Measurements from ENCODE around the gene STUB1.
A peak's percentile ranks its signal among the peaks of the same experiment; 100 is the strongest.

Gene STUB1

DNA sequence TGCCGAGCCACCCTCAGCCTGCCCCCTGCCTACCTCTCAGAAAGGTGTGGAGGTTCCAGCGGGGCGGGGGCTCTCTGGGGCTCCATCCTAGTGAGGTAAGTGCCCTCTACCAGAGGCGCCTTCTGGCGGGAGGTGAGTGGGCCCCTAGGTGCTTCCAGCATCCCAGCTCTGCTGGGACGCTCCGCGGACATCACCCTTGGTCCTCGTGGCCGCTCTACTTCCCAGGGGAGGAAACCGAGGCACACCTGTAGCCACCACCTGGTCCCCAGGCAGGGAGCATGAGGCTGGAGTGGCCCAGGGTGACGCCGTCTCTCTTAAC, 37.2 kb upstream of the STUB1 start:
- DNase-seq (ENCODE audit: low read depth in 4 of 4, low spot score in 1 of 4): no peak

DNA sequence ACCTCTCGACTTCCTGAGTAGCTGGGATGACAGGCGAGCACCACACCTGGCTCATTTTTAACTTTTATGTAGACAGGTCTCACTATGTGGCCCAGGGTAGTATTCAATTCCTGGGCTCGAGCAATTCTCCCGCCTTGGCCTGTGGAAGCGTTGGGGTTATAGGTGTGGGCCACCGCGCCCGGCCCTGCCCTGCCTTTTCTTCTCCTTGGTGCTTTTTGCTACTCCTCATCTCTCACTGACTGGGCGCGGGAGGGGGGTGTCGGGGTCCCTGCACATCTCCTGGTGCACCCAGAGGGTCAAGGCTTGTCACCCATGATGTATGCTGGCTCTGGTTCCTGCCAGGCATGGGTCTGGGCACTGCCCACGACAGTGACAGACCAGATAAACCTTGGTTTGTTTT, 35.7 kb upstream of the STUB1 start:
- DNase-seq (ENCODE audit: low read depth in 4 of 4, low spot score in 1 of 4): no peak

DNA sequence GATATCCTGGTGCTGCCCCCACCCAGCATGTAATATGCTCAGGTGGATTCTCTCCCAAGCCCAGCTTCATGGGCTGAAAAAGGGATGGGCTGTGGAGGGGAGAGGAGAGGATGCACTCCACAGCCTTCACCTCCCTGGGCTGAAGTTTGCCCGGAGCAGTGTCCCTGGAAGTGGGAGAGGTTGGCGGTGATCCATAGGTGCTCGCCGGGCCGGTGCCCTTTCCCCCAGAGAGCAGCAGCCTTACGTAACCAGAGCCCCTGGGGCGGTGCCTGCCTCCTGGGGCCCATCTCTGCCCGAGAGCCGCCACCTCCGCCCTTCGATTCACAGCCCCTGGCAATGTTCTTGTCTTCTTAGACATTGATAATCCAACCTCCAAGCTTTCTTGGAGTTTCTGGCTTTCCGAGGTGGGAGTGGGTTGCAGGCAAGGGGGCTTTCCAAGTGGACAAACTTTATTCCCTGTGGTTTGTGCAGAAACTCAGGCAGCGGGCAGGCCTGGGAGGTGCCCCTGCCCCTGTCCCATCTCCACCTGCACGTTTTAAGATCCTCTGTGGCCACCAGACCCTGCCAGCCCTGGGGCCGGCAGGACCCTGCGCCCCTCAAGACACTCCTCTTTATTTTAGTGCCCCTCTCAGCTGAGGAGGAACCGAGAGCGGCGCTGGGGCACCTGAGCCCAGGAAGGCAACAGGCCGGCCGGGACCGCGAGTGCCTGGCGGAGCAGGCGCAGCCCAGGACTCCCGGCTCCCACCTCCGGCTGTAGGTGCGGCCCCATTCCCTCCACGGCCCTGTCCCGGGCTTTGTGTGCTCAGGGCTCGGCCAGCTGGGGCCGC, 34.1 kb upstream of the STUB1 start:
- DNase-seq (ENCODE audit: low read depth in 4 of 4, low spot score in 1 of 4): no peak

- DNase-seq (ENCODE audit: low read depth in 4 of 4, low spot score in 1 of 4): no peak
Measured at GRCh38 chr16:646679-647172, 33.5 kb upstream of the STUB1 start.

DNA sequence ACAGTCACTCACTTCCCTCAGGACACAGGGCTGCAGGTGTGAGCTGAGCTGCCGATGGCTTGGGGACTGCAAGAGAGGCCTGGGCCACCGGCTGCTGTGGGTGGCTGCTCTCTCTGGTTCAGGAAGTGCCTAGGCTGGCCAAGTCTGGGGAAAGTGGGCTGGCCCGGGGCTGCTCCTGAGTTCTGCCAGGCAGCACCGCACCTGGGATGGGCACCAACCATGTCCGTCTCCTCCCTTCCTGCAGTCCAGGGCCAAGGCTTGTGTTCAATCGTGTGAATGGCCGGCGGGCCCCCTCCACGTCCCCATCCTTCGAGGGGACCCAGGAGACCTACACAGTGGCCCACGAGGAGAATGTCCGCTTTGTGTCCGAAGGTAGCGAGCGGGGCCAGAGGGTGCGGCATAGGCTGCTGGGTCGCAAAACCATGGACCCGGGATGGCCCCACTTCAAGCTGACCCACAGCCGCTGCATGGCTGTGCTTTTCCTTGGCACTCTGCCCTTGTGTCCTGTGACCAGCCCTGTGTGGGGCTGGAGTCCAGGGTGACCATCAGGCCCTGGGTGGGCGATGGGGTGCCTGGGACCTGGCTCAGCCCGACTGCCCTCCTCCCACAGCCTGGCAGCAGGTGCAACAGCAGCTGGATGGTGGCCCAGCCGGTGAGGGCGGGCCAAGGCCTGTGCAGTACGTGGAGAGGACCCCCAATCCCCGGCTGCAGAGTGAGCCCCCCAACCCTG, 32.9 kb upstream of the STUB1 start:
- no peak for DNase-seq (ENCODE audit: low read depth in 4 of 4, low spot score in 1 of 4)

GRCh38 chr16:648071-648780, 32.0 kb upstream of the STUB1 start:
- DNase-seq (ENCODE audit: low read depth in 4 of 4, low spot score in 1 of 4): no peak

- peak; percentile 80 to 92 (median 89) for DNase-seq (ENCODE audit: low read depth in 4 of 4, low spot score in 1 of 4)
Measured at GRCh38 chr16:648781-649589, 31.2 kb upstream of the STUB1 start, which contains the start of gene WDR90. TSS of gene WDR90 (plus strand) at chr16:649365. CDS start at chr16:649417, 52 bp downstream.

DNA sequence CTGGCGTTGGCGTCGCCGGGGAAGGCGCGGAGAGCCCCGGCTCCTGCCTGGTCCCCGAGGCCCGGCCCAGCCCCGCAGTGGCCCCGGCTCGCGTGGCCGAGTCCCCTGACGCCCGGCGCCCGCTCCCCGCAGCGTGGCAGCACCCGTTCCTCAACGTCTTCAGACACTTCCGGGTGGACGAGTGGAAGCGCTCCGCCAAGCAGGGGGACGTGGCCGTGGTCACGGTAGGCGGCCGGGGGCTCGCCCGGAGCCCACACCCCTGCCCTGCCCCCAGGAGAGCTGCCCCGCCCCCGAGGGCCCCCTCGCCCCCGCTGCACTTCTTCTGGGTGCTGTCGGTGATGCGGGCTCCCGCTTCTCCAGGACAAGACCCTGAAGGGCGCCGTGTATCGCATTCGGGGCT, 30.6 kb upstream of the STUB1 start:
- DNase-seq (ENCODE audit: low read depth in 4 of 4, low spot score in 1 of 4): no peak

DNA sequence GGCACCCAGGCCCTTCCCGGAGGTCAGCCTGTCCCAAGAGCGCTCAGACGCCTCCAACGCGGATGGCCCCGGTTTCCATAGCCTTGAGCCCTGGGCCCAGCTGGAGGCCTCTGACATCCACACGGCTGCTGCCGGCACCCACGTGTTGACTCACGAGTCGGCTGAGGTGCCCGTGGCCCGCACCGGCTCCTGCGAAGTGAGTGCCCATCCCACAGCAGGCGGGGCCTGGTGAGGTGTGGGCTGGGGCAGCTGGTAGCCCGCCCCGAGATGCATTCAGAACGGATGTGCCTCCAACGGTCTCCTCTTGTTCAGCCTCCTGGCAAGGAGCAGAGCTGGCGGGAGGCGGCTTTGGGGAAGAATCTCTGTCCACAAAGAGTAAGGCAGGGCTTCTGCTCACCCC, 28.4 kb upstream of the STUB1 start:
- no peak for DNase-seq (ENCODE audit: low read depth in 4 of 4, low spot score in 1 of 4)

DNA sequence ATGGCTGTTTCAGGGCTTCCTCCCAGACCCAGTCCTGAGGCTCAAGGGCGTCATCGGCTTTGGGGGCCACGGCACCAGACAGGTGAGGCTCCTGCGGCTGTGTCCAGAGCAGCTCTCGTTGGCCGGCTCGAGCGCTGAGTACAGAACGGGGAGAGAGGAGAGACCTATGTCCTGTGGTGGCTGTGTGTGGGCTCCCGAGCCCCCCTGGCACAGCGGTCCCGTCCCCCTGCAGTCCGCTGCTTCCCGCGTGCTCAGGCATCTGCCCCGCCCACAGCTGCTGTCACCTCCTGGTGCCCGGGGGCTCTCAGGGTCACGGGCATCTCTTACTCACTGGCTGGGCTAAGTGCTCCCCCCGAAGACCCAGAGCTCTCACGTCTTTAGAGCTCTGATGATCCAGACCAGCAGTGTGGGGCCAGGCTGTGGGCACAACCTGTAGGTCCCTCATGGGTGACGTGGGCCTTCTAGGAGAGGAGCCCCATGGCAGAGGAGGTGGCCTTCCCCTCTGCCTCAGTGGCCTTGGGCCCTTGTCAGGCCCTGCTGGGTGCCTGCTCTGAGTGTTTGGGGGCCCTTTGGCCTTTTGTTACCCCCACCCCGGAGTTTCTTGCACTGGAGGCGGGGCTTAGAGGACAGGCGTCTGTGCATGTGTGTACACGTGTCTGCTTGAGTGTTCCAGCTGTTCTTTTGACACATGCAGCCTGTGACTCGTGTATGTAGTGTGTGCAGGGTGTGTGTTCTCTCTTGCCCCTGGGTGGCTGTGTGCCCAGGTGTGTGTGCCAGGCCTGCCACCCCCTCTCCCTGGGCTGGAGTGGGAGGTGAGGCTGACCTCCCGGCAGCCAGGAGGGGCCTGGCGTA, 27.5 kb upstream of the STUB1 start:
- no peak for DNase-seq (ENCODE audit: low read depth in 4 of 4, low spot score in 1 of 4)

GRCh38 chr16:654034-654433, 26.2 kb upstream of the STUB1 start:
- DNase-seq (ENCODE audit: low read depth in 4 of 4, low spot score in 1 of 4): no peak

GRCh38 chr16:657487-657886, 22.7 kb upstream of the STUB1 start:
- DNase-seq (ENCODE audit: low read depth in 4 of 4, low spot score in 1 of 4): no peak

DNA sequence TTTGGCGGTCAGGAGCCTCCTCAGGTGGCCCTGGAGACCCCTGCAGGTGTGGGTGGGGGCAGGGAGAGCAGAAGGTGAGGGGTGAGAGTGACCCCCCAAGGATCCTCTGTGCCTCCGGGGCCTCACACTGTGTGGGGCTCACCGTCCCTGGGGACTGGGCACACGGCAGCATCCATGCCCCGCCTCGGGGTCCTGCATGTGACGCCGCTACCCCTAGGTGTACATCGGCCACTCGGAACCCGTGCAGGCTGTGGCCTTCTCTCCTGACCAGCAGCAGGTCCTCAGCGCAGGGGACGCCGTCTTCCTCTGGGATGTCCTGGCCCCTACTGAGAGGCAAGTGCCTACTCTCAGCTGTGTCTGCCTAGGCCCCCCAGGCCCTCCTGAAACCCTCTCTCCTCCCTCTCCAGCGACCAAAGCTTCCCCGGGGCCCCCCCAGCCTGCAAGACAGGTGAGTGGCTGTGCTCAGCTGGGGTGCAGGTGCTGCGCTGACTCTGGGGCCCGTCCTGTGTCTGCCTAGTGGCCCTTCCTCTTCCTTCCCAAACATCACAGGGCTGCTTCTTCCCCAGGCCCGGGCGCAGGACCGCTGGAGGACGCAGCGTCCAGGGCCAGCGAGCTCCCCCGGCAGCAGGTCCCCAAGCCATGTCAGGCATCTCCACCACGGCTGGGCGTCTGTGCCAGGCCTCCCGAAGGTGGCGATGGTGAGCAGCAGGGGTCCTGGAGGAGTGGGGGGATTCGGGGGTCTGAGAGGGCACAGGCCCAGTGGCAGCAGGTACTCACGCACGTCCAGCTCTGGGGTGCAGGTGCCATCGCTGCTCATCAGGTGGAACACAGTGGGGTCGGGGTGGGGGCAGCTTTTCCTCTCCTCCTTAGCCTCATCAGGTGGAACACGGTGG, 21.3 kb upstream of the STUB1 start:
- no peak for DNase-seq (ENCODE audit: low read depth in 4 of 4, low spot score in 1 of 4)

- no peak for DNase-seq (ENCODE audit: low read depth in 4 of 4, low spot score in 1 of 4)
Measured at GRCh38 chr16:659618-660017, 20.6 kb upstream of the STUB1 start.

GRCh38 chr16:660132-660458, 20.1 kb upstream of the STUB1 start:
- no peak for DNase-seq (ENCODE audit: low read depth in 4 of 4, low spot score in 1 of 4)

- no peak for DNase-seq (ENCODE audit: low read depth in 4 of 4, low spot score in 1 of 4)
Measured at GRCh38 chr16:660459-661183, 19.6 kb upstream of the STUB1 start.

GRCh38 chr16:661184-661821, 18.9 kb upstream of the STUB1 start:
- no peak for DNase-seq (ENCODE audit: low read depth in 4 of 4, low spot score in 1 of 4)

GRCh38 chr16:662095-662494, 18.1 kb upstream of the STUB1 start:
- DNase-seq (ENCODE audit: low read depth in 4 of 4, low spot score in 1 of 4): no peak
